Tongue (tissue), 2 donors: ENCODE data around the gene LSM3. TPM values are rescaled to one million over a fixed set of nuclear protein-coding genes. Genes with fewer than 3 reads are reported as not detected.

ENCODE experiments used
- DNase-seq: peaks from one replicate; pipeline ENCODE4 v3.0.0-alpha.2; 2015
- total RNA-seq: library from RNA; depleted of rRNA; stranded (reverse); fragments of >200 nt; gene quantifications from one replicate; pipeline ENCODE4 v1.2.3, GENCODE V29; 2014

LSM3 gene
- total RNA-seq, 1 donor from 2014 or later = 9.4 TPM

GRCh38 chr3:14242490-14243311 is 64.1 kb downstream of the LSM3 start:
- DNase-seq = no peak

- DNase-seq = peak; percentile 24
These were observed 65.2 kb downstream of the LSM3 start for GRCh38 chr3:14243782-14244181.

- no peak for DNase-seq
These were observed 66.1 kb downstream of the LSM3 start for GRCh38 chr3:14244521-14245247.

- DNase-seq = no peak
These were observed 66.6 kb downstream of the LSM3 start for GRCh38 chr3:14245248-14245639.

- no peak for DNase-seq
These were observed 67.2 kb downstream of the LSM3 start for GRCh38 chr3:14245822-14246221.

GRCh38 chr3:14246414-14246813 is 67.8 kb downstream of the LSM3 start:
- DNase-seq = no peak

- DNase-seq = no peak
These were observed 69.8 kb downstream of the LSM3 start for GRCh38 chr3:14248477-14248848.

- DNase-seq = no peak
These were observed 70.4 kb downstream of the LSM3 start for GRCh38 chr3:14248849-14249523.

Other genes starting within 250 kb of the LSM3 start
- gene CHCHD4, start 53.9 kb upstream of the LSM3 start, total RNA-seq = 16.1 TPM
- gene TMEM43, start 53.8 kb upstream of the LSM3 start, total RNA-seq = 103 TPM
- 22.5 TPM for gene XPC, start 216 bp upstream of the LSM3 start, total RNA-seq
- 19.8 TPM for gene SLC6A6, start 223.8 kb downstream of the LSM3 start, total RNA-seq